Esophagus squamous epithelium (tissue), 4 donors: Measurements from ENCODE around the gene FBLN5.

Experiments
- CTCF ChIP-seq, 6 experiments: fragments of 450-650 bp in 4 of 6; fragments of 200-600 bp in 2 of 6; sonication (generic) in 2 of 6; IDR thresholded peaks; one replicate each; pipeline ENCODE4 v1.5.1; 2016 to 2019; ENCODE audit warnings: antibody characterized with exemption in 6 of 6, mild to moderate bottlenecking in 4 of 6, moderate library complexity in 4 of 6
- POLR2A ChIP-seq, 4 donors: fragments of 450-650 bp; IDR thresholded peaks; one replicate each; pipeline ENCODE4 v1.6.1; 2017; ENCODE audit warnings: antibody characterized with exemption in 4 of 4, mild to moderate bottlenecking in 4 of 4, moderate library complexity in 3 of 4

- TF ChIP-seq CTCF (IDR thresholded peaks at IDR 0.05) (no peak), POLR2A (IDR thresholded peaks at IDR 0.05) (no peak)
Observed at GRCh38 chr14:91860238-91860637, 87.3 kb downstream of the FBLN5 start.
